HCT116 (cell line): ENCODE results near the gene COG6. TPM values are rescaled to one million over a fixed set of nuclear protein-coding genes. Genes with fewer than 3 reads are reported as not detected.
A peak's percentile ranks its signal among the peaks of the same experiment; 100 is the strongest.

Experiments used
- ATAC-seq: fragments of 200-7000 bp; cut with Tn5 transposase; 2 replicates; pipeline ENCODE4 v1.9.1; 2020; ENCODE audit warnings: mild to moderate bottlenecking, moderate library complexity
- BruUV-seq: library from RNA; stranded (reverse); fragments of 400-500 nt; replicated peaks from 2 replicates; lab custom pipeline; 2021; lab: Mats Ljungman, UMichigan
- CTCF ChIA-PET: fragments of 300-600 bp; sonication (Branson Sonifier 250); formaldehyde crosslinking; loops from one replicate; lab custom pipeline; 2021; ENCODE audit warnings: antibody characterized with exemption; lab: Charles Lee
- POLR2A ChIA-PET: fragments of 300-600, 350-600 bp; sonication (Branson Sonifier 250); formaldehyde crosslinking; loops from one replicate; lab custom pipeline; 2021; ENCODE audit warnings: antibody characterized with exemption; lab: Charles Lee
- RAD21 ChIA-PET, 2 experiments: fragments of 300-600 bp; sonication (Branson Sonifier 250); formaldehyde crosslinking; loops; one replicate each; lab custom pipeline; 2023; ENCODE audit warnings: low total read pairs in 2 of 2; ENCODE audit not compliant: uncharacterized antibody in 2 of 2, unreplicated experiment in 2 of 2, low non-redundant PET in 1 of 2; lab: Charles Lee
- DNase-seq: peaks from one replicate; pipeline ENCODE4 v3.0.0-alpha.2; 2010; ENCODE audit warnings: low read depth, low spot score
- H2AFZ ChIP-seq: fragments of 200-600 bp; shearing (Covaris generic), sonication (generic); 2 replicates; pipeline ENCODE4 v1.6.1; 2017; ENCODE audit warnings: low read depth, mixed run types, mixed read lengths, antibody characterized with exemption, low read length; ENCODE audit not compliant: poor library complexity, severe bottlenecking
- H3K27ac ChIP-seq: 2 replicates; pipeline ENCODE4 v1.5.1; 2012; ENCODE audit warnings: low read depth, low read length
- H3K27me3 ChIP-seq: fragments of 200-600 bp; sonication (generic); 2 replicates; pipeline ENCODE4 v1.6.1; 2016; ENCODE audit warnings: mixed run types, low read length, mixed read lengths; ENCODE audit not compliant: insufficient read depth
- H3K36me3 ChIP-seq, 2 experiments: fragments of 200-500 bp in 1 of 2; fragments of 200-600 bp in 1 of 2; sonication (Bioruptor generic) in 1 of 2; sonication (generic) in 1 of 2; 2 replicates each; pipeline versions ENCODE4 v1.5.1 to v1.6.1; 2014 to 2016; ENCODE audit warnings: low read length in 2 of 2, inconsistent platforms in 1 of 2, mixed read lengths in 1 of 2, mixed run types in 1 of 2; ENCODE audit not compliant: insufficient read depth in 2 of 2, control insufficient read depth in 1 of 2
- H3K4me1 ChIP-seq, 2 experiments: fragments of 200-600 bp in 1 of 2; sonication (generic) in 1 of 2; 2 replicates each; pipeline versions ENCODE4 v1.5.1 to v1.6.1; 2012 to 2017; ENCODE audit warnings: low read length in 2 of 2, inconsistent platforms in 1 of 2, mild to moderate bottlenecking in 1 of 2, mixed read lengths in 1 of 2, mixed run types in 1 of 2, moderate library complexity in 1 of 2; ENCODE audit not compliant: insufficient read depth in 2 of 2, control insufficient read depth in 1 of 2
- H3K4me2 ChIP-seq: fragments of 200-600 bp; sonication (generic); 2 replicates; pipeline ENCODE4 v1.6.1; 2017; ENCODE audit warnings: mixed run types, low read length, mixed read lengths
- H3K4me3 ChIP-seq, 2 experiments: fragments of 200-600 bp in 1 of 2; sonication (generic) in 1 of 2; replicated peaks in 1 of 2; 2 replicates each; pipeline ENCODE4 v1.5.1; 2011 to 2016; ENCODE audit warnings: low read length in 2 of 2, control low read depth in 1 of 2, low read depth in 1 of 2, mild to moderate bottlenecking in 1 of 2, mixed read lengths in 1 of 2, mixed run types in 1 of 2
- H3K79me2 ChIP-seq: fragments of 200-600 bp; sonication (generic); 2 replicates; pipeline ENCODE4 v1.6.1; 2017; ENCODE audit warnings: mild to moderate bottlenecking, mixed run types, low read length, moderate library complexity, mixed read lengths; ENCODE audit not compliant: insufficient read depth
- H3K9ac ChIP-seq: fragments of 200-600 bp; sonication (generic); 2 replicates; pipeline ENCODE4 v1.6.1; 2016; ENCODE audit warnings: low read length, mixed read lengths
- H3K9me2 ChIP-seq: fragments of 200-600 bp; sonication (generic), shearing (Covaris generic); 2 replicates; pipeline ENCODE4 v1.6.1; 2017; ENCODE audit warnings: mixed run types, mild to moderate bottlenecking, moderate library complexity; ENCODE audit not compliant: insufficient read depth
- H3K9me3 ChIP-seq, 2 experiments: fragments of 200-500 bp in 1 of 2; fragments of 200-600 bp in 1 of 2; sonication (Bioruptor generic) in 1 of 2; sonication (generic) in 1 of 2; 2 replicates each; pipeline ENCODE4 v1.6.1; 2014 to 2017; ENCODE audit warnings: low read length in 2 of 2, mixed read lengths in 2 of 2, inconsistent platforms in 1 of 2, low read depth in 1 of 2, mild to moderate bottlenecking in 1 of 2, mixed run types in 1 of 2, moderate library complexity in 1 of 2; ENCODE audit not compliant: control insufficient read depth in 1 of 2, insufficient read depth in 1 of 2
- H4K20me1 ChIP-seq: fragments of 200-600 bp; sonication (generic), shearing (Covaris generic); 2 replicates; pipeline ENCODE4 v1.6.1; 2017; ENCODE audit warnings: mixed run types, mild to moderate bottlenecking, moderate library complexity; ENCODE audit not compliant: insufficient read depth
- CEBPB ChIP-seq: IDR thresholded peaks from 2 replicates; pipeline ENCODE4 v1.6.1; 2012; ENCODE audit warnings: low read depth
- EGR1 ChIP-seq: IDR thresholded peaks from 2 replicates; pipeline ENCODE4 v1.6.1; 2012; ENCODE audit warnings: low read depth
- EZH2 ChIP-seq: fragments of 200-600 bp; sonication (generic); IDR thresholded peaks from 2 replicates; pipeline ENCODE4 v1.6.1; 2017; ENCODE audit warnings: antibody characterized with exemption, mixed run types
- FOSL1 ChIP-seq: IDR thresholded peaks from 2 replicates; pipeline ENCODE4 v1.6.1; 2012; ENCODE audit warnings: low read depth
- JUND ChIP-seq: IDR thresholded peaks from 2 replicates; pipeline ENCODE4 v1.6.1; 2012
- RAD21 ChIP-seq: IDR thresholded peaks from 2 replicates; pipeline ENCODE4 v1.6.1; 2012; ENCODE audit warnings: low read depth, mild to moderate bottlenecking
- SIN3A ChIP-seq: IDR thresholded peaks from 2 replicates; pipeline ENCODE4 v1.6.1; 2012; ENCODE audit warnings: low read depth
- SP1 ChIP-seq: IDR thresholded peaks from 2 replicates; pipeline ENCODE4 v1.6.1; 2012; ENCODE audit warnings: low read depth
- YY1 ChIP-seq: IDR thresholded peaks from 2 replicates; pipeline ENCODE4 v1.6.1; 2011; ENCODE audit warnings: low read length, low read depth, moderate library complexity, mild to moderate bottlenecking; ENCODE audit not compliant: insufficient replicate concordance; ENCODE audit errors: extremely low read depth
- intact Hi-C: fragments of 100-400 bp; cut with micrococcal nuclease; formaldehyde crosslinking; loops from 2 replicates; pipeline ENCODE4 v1.10.0; 2022
- total RNA-seq: library from RNA; stranded (reverse); gene quantifications from one replicate; pipeline ENCODE4 v1.2.1, GENCODE V29; 2021; ENCODE audit not compliant: unreplicated experiment
- TF ChIP-seq, protein P1 (sequence below): IDR thresholded peaks from 2 replicates; pipeline ENCODE4 v1.6.1; 2012
- TF ChIP-seq, protein P2 (sequence below): IDR thresholded peaks from 2 replicates; pipeline ENCODE4 v1.6.1; 2012
- TF ChIP-seq, protein P3 (sequence below), 3 experiments: fragments of 200-600 bp in 1 of 3; sonication (generic) in 1 of 3; IDR thresholded peaks in 2 of 3; conservative IDR thresholded peaks in 1 of 3; 2 replicates each; pipeline ENCODE4 v1.5.1; 2012 to 2017; ENCODE audit warnings: low read depth in 2 of 3, low read length in 2 of 3, antibody characterized with exemption in 1 of 3, borderline replicate concordance in 1 of 3, control low read depth in 1 of 3, mild to moderate bottlenecking in 1 of 3, mixed read lengths in 1 of 3, mixed run types in 1 of 3, moderate library complexity in 1 of 3; ENCODE audit not compliant: insufficient read depth in 1 of 3

The COG6 gene
- total RNA-seq, 1 experiment from 2014 or later = 33.6 TPM

DNA sequence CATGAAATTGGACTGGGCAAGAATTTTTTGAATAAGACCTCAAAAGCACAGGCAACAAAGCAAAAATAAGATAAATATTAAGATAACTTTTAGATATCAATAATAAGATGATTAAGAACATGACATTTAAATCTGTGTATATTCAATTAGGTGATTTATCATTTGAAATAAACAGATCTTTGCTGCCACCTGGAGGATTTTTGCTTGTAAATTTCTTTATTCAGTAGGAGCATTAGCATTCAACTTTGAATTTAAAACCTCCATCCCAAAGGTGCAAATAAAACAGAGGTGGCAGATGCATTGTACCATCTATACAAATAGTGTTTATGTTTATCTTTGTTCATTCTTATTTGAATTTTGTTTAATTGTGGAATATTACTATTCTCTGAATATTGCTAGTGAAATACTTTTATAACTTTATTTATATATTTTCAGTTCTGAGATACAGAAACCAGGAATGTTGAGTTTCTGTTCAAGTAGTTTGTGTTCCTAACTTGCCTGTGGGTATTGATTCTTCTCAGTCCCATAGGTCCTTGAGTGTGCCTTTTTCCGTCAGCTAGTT lies 20.9 kb downstream of the COG6 start:
- DNase-seq = peak; percentile 40
- no TSS peak for BruUV-seq
- peaks cover 2 to 3% of the 10 kb centered on the region in 2 experiments; a peak in 1 of 4 replicates for H3K36me3 ChIP-seq
- POLR2A ChIA-PET = no interaction called here
- no peak overlapping the region for H3K9ac ChIP-seq
- TF ChIP-seq FOSL1 (no peak), EGR1 (no peak), YY1 (no peak), EZH2 (no peak), SIN3A (no peak), CEBPB (no peak), RAD21 (peak; percentile 42), JUND (no peak), SP1 (no peak)
- TF ChIP-seq, protein P1, sequence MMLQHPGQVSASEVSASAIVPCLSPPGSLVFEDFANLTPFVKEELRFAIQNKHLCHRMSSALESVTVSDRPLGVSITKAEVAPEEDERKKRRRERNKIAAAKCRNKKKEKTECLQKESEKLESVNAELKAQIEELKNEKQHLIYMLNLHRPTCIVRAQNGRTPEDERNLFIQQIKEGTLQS = no peak
- TF ChIP-seq, protein P2, sequence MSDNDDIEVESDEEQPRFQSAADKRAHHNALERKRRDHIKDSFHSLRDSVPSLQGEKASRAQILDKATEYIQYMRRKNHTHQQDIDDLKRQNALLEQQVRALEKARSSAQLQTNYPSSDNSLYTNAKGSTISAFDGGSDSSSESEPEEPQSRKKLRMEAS = no peak
- TF ChIP-seq, protein P3, sequence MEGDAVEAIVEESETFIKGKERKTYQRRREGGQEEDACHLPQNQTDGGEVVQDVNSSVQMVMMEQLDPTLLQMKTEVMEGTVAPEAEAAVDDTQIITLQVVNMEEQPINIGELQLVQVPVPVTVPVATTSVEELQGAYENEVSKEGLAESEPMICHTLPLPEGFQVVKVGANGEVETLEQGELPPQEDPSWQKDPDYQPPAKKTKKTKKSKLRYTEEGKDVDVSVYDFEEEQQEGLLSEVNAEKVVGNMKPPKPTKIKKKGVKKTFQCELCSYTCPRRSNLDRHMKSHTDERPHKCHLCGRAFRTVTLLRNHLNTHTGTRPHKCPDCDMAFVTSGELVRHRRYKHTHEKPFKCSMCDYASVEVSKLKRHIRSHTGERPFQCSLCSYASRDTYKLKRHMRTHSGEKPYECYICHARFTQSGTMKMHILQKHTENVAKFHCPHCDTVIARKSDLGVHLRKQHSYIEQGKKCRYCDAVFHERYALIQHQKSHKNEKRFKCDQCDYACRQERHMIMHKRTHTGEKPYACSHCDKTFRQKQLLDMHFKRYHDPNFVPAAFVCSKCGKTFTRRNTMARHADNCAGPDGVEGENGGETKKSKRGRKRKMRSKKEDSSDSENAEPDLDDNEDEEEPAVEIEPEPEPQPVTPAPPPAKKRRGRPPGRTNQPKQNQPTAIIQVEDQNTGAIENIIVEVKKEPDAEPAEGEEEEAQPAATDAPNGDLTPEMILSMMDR (IDR thresholded peaks at IDR 0.05 in 2 of 3, conservative IDR thresholded peaks at IDR 0.05 in 1 of 3; ENCODE audit: borderline replicate concordance in 1 of 3, insufficient read depth in 1 of 3, low read depth in 2 of 3, low read length in 2 of 3) = peak; percentile 21 to 48 (median 28); a peak in 3 of 6 replicates
- TF ChIP-seq, all 23 proteins: peak for 2
- Histone ChIP-seq H3K4me1 (no peaks in the 10 kb centered on the region), H3K27ac (no peak overlapping the region), H3K4me3 (no peak overlapping the region), H3K9me2 (no peaks in the 10 kb centered on the region), H2AFZ (no peak overlapping the region), H4K20me1 (no peaks in the 10 kb centered on the region), H3K4me2 (no peak overlapping the region), H3K27me3 (no peaks in the 10 kb centered on the region), H3K9me3 (no peaks in the 10 kb centered on the region), H3K79me2 (no peaks in the 10 kb centered on the region)
- CTCF ChIA-PET = interaction anchor here (1.1 to 1.3 kb wide), 3 partner anchors 16 to 626 kb away, joined by 3 to 16 read pairs (median 6); no protein-coding TSS in a partner anchor
- RAD21 ChIA-PET = no interaction called here
- intact Hi-C loops = loop anchor here (1.0 to 2.0 kb wide), 2 partner anchors 532 to 626 kb away; no protein-coding TSS in a partner anchor
- peak; percentile 49; the same call in 1 of the 2 replicates for ATAC-seq
